Lower leg skin (tissue), 3 donors: ENCODE measurements around the gene FCHO2.

Source experiments
- POLR2A ChIP-seq, 2 donors: fragments of 450-650 bp; IDR thresholded peaks; one replicate each; pipeline ENCODE4 v1.6.1; 2016 to 2017; ENCODE audit warnings: antibody characterized with exemption in 2 of 2, mild to moderate bottlenecking in 1 of 2, moderate library complexity in 1 of 2
- TF ChIP-seq, protein P1 (sequence below), 3 donors: fragments of 450-650 bp; IDR thresholded peaks; one replicate each; pipeline ENCODE4 v1.5.1; 2016; ENCODE audit warnings: antibody characterized with exemption in 3 of 3, mild to moderate bottlenecking in 3 of 3, moderate library complexity in 2 of 3

DNA sequence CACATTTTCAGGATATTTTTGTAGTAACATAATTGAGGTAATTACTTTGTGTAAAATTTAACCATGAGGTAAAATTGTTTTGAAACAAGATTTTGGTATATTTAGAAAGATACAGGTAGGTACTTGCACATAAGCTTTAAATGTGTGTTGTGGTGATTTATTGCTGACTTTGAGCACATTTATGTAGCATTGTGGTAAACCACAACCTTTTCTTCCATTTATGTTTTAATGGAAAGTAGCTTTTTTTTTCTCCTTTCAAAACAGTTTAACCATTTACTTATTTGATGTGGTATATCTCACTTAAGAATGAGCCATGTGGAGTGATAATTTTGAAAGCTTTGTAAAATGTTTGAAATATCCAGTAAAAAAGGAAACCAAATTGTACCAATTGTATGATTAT is 35.6 kb downstream of the FCHO2 start:
- TF ChIP-seq, protein P1, sequence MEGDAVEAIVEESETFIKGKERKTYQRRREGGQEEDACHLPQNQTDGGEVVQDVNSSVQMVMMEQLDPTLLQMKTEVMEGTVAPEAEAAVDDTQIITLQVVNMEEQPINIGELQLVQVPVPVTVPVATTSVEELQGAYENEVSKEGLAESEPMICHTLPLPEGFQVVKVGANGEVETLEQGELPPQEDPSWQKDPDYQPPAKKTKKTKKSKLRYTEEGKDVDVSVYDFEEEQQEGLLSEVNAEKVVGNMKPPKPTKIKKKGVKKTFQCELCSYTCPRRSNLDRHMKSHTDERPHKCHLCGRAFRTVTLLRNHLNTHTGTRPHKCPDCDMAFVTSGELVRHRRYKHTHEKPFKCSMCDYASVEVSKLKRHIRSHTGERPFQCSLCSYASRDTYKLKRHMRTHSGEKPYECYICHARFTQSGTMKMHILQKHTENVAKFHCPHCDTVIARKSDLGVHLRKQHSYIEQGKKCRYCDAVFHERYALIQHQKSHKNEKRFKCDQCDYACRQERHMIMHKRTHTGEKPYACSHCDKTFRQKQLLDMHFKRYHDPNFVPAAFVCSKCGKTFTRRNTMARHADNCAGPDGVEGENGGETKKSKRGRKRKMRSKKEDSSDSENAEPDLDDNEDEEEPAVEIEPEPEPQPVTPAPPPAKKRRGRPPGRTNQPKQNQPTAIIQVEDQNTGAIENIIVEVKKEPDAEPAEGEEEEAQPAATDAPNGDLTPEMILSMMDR (IDR thresholded peaks at IDR 0.05): no peak
- TF ChIP-seq POLR2A (IDR thresholded peaks at IDR 0.05): no peak
